Caco-2 (cell line): Measurements from ENCODE around the gene GHR. TPM values are rescaled to one million over a fixed set of nuclear protein-coding genes. Genes with fewer than 3 reads are reported as not detected.

Source experiments
- BruUV-seq: library from RNA; stranded (reverse); fragments of 400-500 nt; replicated peaks from 2 replicates; lab custom pipeline; 2021; lab: Mats Ljungman, UMichigan
- CTCF ChIA-PET: fragments of 300-600 bp; sonication (Branson Sonifier 250); formaldehyde crosslinking; loops from one replicate; lab custom pipeline; 2022; ENCODE audit warnings: antibody characterized with exemption; lab: Charles Lee
- POLR2A ChIA-PET: fragments of 300-600 bp; sonication (Branson Sonifier 250); formaldehyde crosslinking; loops from one replicate; lab custom pipeline; 2022; ENCODE audit warnings: antibody characterized with exemption; lab: Charles Lee
- DNase-seq, 2 experiments: peaks; one replicate each; pipeline versions ENCODE4 v3.0.0 to v3.0.0-alpha.2; 2020 to 2022
- H3K27me3 ChIP-seq: replicated peaks from 2 replicates; pipeline ENCODE4 v1.6.0; 2011; ENCODE audit warnings: low read length; ENCODE audit not compliant: control insufficient read depth, insufficient read depth
- H3K36me3 ChIP-seq: 2 replicates; pipeline ENCODE4 v1.5.1; 2011; ENCODE audit warnings: low read length; ENCODE audit not compliant: control insufficient read depth, insufficient read depth
- H3K4me1 ChIP-seq: fragments of 250-450 bp; sonication (Bioruptor Pico); 2 replicates; pipeline ENCODE4 v1.5.1; 2020; ENCODE audit warnings: mild to moderate bottlenecking
- H3K4me3 ChIP-seq: 2 replicates; pipeline ENCODE4 v1.5.1; 2011; ENCODE audit warnings: low read depth, mild to moderate bottlenecking, control low read depth, low read length
- H3K9me3 ChIP-seq: fragments of 250-450 bp; sonication (Bioruptor Pico); 2 replicates; pipeline ENCODE4 v1.5.1; 2020; ENCODE audit warnings: mild to moderate bottlenecking, moderate library complexity
- H3K27ac Mint-ChIP-seq: one replicate; pipeline ENCODE4 v1.8.0; 2022; ENCODE audit warnings: mixed read lengths; ENCODE audit not compliant: unreplicated experiment
- H3K27me3 Mint-ChIP-seq: one replicate; pipeline ENCODE4 v1.8.0; 2022; ENCODE audit warnings: mixed read lengths; ENCODE audit not compliant: insufficient read depth, unreplicated experiment
- H3K36me3 Mint-ChIP-seq: one replicate; pipeline ENCODE4 v1.8.0; 2022; ENCODE audit warnings: mild to moderate bottlenecking, mixed read lengths; ENCODE audit not compliant: insufficient read depth, unreplicated experiment
- H3K4me1 Mint-ChIP-seq: one replicate; pipeline ENCODE4 v1.8.0; 2022; ENCODE audit warnings: low read depth, mixed read lengths; ENCODE audit not compliant: unreplicated experiment
- H3K4me3 Mint-ChIP-seq: one replicate; pipeline ENCODE4 v1.8.0; 2022; ENCODE audit warnings: mild to moderate bottlenecking, moderate library complexity, mixed read lengths; ENCODE audit not compliant: unreplicated experiment
- H3K9me3 Mint-ChIP-seq: one replicate; pipeline ENCODE4 v1.8.0; 2022; ENCODE audit warnings: mixed read lengths; ENCODE audit not compliant: unreplicated experiment
- CTCF ChIP-seq, 2 experiments: fragments of 200-600 bp in 1 of 2; IDR thresholded peaks; 1 replicate in 1 of 2; 2 replicates in 1 of 2; pipeline versions ENCODE4 v1.5.1 to v1.8.0; 2011 to 2022; ENCODE audit warnings: antibody characterized with exemption in 1 of 2, control low read depth in 1 of 2, inconsistent platforms in 1 of 2, low read depth in 1 of 2, low read length in 1 of 2, mild to moderate bottlenecking in 1 of 2, moderate library complexity in 1 of 2; ENCODE audit not compliant: insufficient read depth in 1 of 2, severe bottlenecking in 1 of 2, unreplicated experiment in 1 of 2
- intact Hi-C: fragments of 100-400 bp; cut with micrococcal nuclease; formaldehyde crosslinking; loops from one replicate; pipeline ENCODE4 v1.10.0; 2022; ENCODE audit not compliant: unreplicated experiment
- total RNA-seq: library from RNA; stranded (reverse); gene quantifications from 2 replicates; pipeline ENCODE4 v1.2.3, GENCODE V29; 2022

GHR gene
- total RNA-seq, 1 experiment from 2014 or later: 0.54 TPM

- intact Hi-C loops: no loop called here
- Mint-ChIP-seq H3K36me3 (no peaks in the 10 kb centered on the region), H3K9me3 (no peaks in the 10 kb centered on the region), H3K27me3 (peaks cover 4% of the 10 kb centered on the region), H3K4me1 (no peaks in the 10 kb centered on the region), H3K4me3 (no peak overlapping the region), H3K27ac (no peak overlapping the region)
- Histone ChIP-seq H3K27me3 (no peaks in the 10 kb centered on the region), H3K4me3 (no peak overlapping the region), H3K4me1 (no peaks in the 10 kb centered on the region), H3K9me3 (no peaks in the 10 kb centered on the region), H3K36me3 (no peaks in the 10 kb centered on the region)
- no peak for TF ChIP-seq CTCF (IDR thresholded peaks at IDR 0.05; ENCODE audit: insufficient read depth in 1 of 2, low read depth in 1 of 2, low read length in 1 of 2, severe bottlenecking in 1 of 2, unreplicated experiment in 1 of 2)
- ChIA-PET POLR2A (no interaction called here), CTCF (no interaction called here)
- DNase-seq: no peak
- no TSS peak for BruUV-seq
These were observed 64.6 kb downstream of the GHR start for GRCh38 chr5:42487821-42488220.

GRCh38 chr5:42490831-42491230, 67.6 kb downstream of the GHR start:
- H3K27ac Mint-ChIP-seq: no peak overlapping the region
- H3K36me3 ChIP-seq: no peaks in the 10 kb centered on the region
- BruUV-seq: no TSS peak
- H3K4me3 ChIP-seq: no peak overlapping the region
- no peak overlapping the region for H3K4me3 Mint-ChIP-seq
- CTCF ChIA-PET: no interaction called here
- no peaks in the 10 kb centered on the region for H3K9me3 ChIP-seq
- no peaks in the 10 kb centered on the region for H3K4me1 Mint-ChIP-seq
- no peak for TF ChIP-seq CTCF (IDR thresholded peaks at IDR 0.05; ENCODE audit: insufficient read depth in 1 of 2, low read depth in 1 of 2, low read length in 1 of 2, severe bottlenecking in 1 of 2, unreplicated experiment in 1 of 2)
- H3K27me3 Mint-ChIP-seq: no peaks in the 10 kb centered on the region
- H3K27me3 ChIP-seq: no peaks in the 10 kb centered on the region
- no peaks in the 10 kb centered on the region for H3K9me3 Mint-ChIP-seq
- no peaks in the 10 kb centered on the region for H3K4me1 ChIP-seq
- no peaks in the 10 kb centered on the region for H3K36me3 Mint-ChIP-seq
- intact Hi-C loops: no loop called here
- no peak for DNase-seq
- POLR2A ChIA-PET: no interaction called here

GRCh38 chr5:42491699-42492098, 68.5 kb downstream of the GHR start:
- no peaks in the 10 kb centered on the region for H3K9me3 Mint-ChIP-seq
- H3K36me3 Mint-ChIP-seq: no peaks in the 10 kb centered on the region
- no peak overlapping the region for H3K4me3 Mint-ChIP-seq
- Histone ChIP-seq H3K36me3 (no peaks in the 10 kb centered on the region), H3K9me3 (no peaks in the 10 kb centered on the region), H3K4me3 (no peak overlapping the region), H3K4me1 (no peaks in the 10 kb centered on the region), H3K27me3 (no peaks in the 10 kb centered on the region)
- H3K27me3 Mint-ChIP-seq: no peaks in the 10 kb centered on the region
- no peak for TF ChIP-seq CTCF (IDR thresholded peaks at IDR 0.05; ENCODE audit: insufficient read depth in 1 of 2, low read depth in 1 of 2, low read length in 1 of 2, severe bottlenecking in 1 of 2, unreplicated experiment in 1 of 2)
- no peak for DNase-seq
- intact Hi-C loops: no loop called here
- no TSS peak for BruUV-seq
- CTCF ChIA-PET: no interaction called here
- POLR2A ChIA-PET: no interaction called here
- no peaks in the 10 kb centered on the region for H3K4me1 Mint-ChIP-seq
- no peak overlapping the region for H3K27ac Mint-ChIP-seq
